GM21786 (cell line): Measurements from ENCODE around the gene ATG4D.
"Not testable (repeated sequence)": the region's sequence is repeated elsewhere in the genome, so short reads cannot be mapped to it uniquely, and the experiment has no call there.

Experiments used
- ATAC-seq: cut with Tn5 transposase; IDR thresholded peaks from one replicate; pipeline ENCODE4 v1.9.1; 2021; ENCODE audit not compliant: unreplicated experiment

Gene ATG4D

GRCh38 chr19:10518444-10519361 is 25.0 kb upstream of the ATG4D start:
- ATAC-seq: no peak

GRCh38 chr19:10519421-10519820 is 24.3 kb upstream of the ATG4D start:
- ATAC-seq: no peak

GRCh38 chr19:10520652-10521318 is 22.9 kb upstream of the ATG4D start:
- no peak for ATAC-seq

- ATAC-seq: no peak
Observed at GRCh38 chr19:10521461-10522171, 22.1 kb upstream of the ATG4D start.

GRCh38 chr19:10523135-10523636 is 20.5 kb upstream of the ATG4D start:
- no peak for ATAC-seq

GRCh38 chr19:10525636-10526035 is 18.1 kb upstream of the ATG4D start:
- no peak for ATAC-seq

- not testable (repeated sequence) for ATAC-seq
Observed at GRCh38 chr19:10526887-10527286, 16.8 kb upstream of the ATG4D start.

- ATAC-seq: no peak
Observed at GRCh38 chr19:10532457-10532856, 11.2 kb upstream of the ATG4D start.

- no peak for ATAC-seq
Observed at GRCh38 chr19:10533646-10534386, 9.9 kb upstream of the ATG4D start.

GRCh38 chr19:10535613-10536012 is 8.1 kb upstream of the ATG4D start:
- no peak for ATAC-seq

- no peak for ATAC-seq
Observed at GRCh38 chr19:10537668-10538067, 6.0 kb upstream of the ATG4D start.

- no peak for ATAC-seq
Observed at GRCh38 chr19:10538204-10538983, 5.3 kb upstream of the ATG4D start.

GRCh38 chr19:10539016-10539415 is 4.7 kb upstream of the ATG4D start:
- ATAC-seq: not testable (repeated sequence)

- ATAC-seq: no peak
Observed at GRCh38 chr19:10543059-10543419, 665 bp upstream of the ATG4D start.

GRCh38 chr19:10544242-10544752 is 593 bp downstream of the ATG4D start:
- ATAC-seq: no peak

GRCh38 chr19:10544753-10545251 is 1.1 kb downstream of the ATG4D start:
- no peak for ATAC-seq

- ATAC-seq: no peak
Observed at GRCh38 chr19:10546817-10547216, 3.1 kb downstream of the ATG4D start.

GRCh38 chr19:10548746-10549276 is 5.1 kb downstream of the ATG4D start:
- no peak for ATAC-seq

GRCh38 chr19:10549733-10550132 is 6.0 kb downstream of the ATG4D start:
- no peak for ATAC-seq
